ENCODE data around the gene GMEB2. TPM values are rescaled to one million over a fixed set of nuclear protein-coding genes. Genes with fewer than 3 reads are reported as not detected.

The GMEB2 gene
- total RNA-seq, 1 experiment from 2014 or later: 18.8 TPM

GRCh38 chr20:63648895-63649589, 22.1 kb upstream of the GMEB2 start:
- TF ChIP-seq, protein P1, sequence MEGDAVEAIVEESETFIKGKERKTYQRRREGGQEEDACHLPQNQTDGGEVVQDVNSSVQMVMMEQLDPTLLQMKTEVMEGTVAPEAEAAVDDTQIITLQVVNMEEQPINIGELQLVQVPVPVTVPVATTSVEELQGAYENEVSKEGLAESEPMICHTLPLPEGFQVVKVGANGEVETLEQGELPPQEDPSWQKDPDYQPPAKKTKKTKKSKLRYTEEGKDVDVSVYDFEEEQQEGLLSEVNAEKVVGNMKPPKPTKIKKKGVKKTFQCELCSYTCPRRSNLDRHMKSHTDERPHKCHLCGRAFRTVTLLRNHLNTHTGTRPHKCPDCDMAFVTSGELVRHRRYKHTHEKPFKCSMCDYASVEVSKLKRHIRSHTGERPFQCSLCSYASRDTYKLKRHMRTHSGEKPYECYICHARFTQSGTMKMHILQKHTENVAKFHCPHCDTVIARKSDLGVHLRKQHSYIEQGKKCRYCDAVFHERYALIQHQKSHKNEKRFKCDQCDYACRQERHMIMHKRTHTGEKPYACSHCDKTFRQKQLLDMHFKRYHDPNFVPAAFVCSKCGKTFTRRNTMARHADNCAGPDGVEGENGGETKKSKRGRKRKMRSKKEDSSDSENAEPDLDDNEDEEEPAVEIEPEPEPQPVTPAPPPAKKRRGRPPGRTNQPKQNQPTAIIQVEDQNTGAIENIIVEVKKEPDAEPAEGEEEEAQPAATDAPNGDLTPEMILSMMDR (IDR thresholded peaks at IDR 0.05; ENCODE audit: unreplicated experiment): no peak
- Mint-ChIP-seq H3K4me3 (ENCODE audit: low read depth, unreplicated experiment) (no peak overlapping the region), H3K4me1 (ENCODE audit: low read depth, unreplicated experiment) (peaks cover 15% of the 10 kb centered on the region), H3K27ac (ENCODE audit: unreplicated experiment) (no peak overlapping the region), H3K36me3 (ENCODE audit: insufficient read depth, unreplicated experiment) (peaks cover 5% of the 10 kb centered on the region), H3K9me3 (ENCODE audit: low read depth, unreplicated experiment) (no peaks in the 10 kb centered on the region), H3K27me3 (ENCODE audit: unreplicated experiment) (peaks cover 60% of the 10 kb centered on the region)
- BruUV-seq (replicated peaks): no TSS peak
- CTCF ChIA-PET: interaction anchor here (0.6 kb wide), 1 partner anchor 239 kb away, joined by 3 read pairs; no protein-coding TSS in a partner anchor
- intact Hi-C loops (cut with micrococcal nuclease; ENCODE audit: unreplicated experiment): no loop called here
- DNase-seq: no peak

- Mint-ChIP-seq H3K36me3 (ENCODE audit: insufficient read depth, unreplicated experiment) (peaks cover 9% of the 10 kb centered on the region), H3K27ac (ENCODE audit: unreplicated experiment) (no peak overlapping the region), H3K4me1 (ENCODE audit: low read depth, unreplicated experiment) (peaks cover 12% of the 10 kb centered on the region), H3K4me3 (ENCODE audit: low read depth, unreplicated experiment) (no peak overlapping the region), H3K27me3 (ENCODE audit: unreplicated experiment) (peaks cover 51% of the 10 kb centered on the region), H3K9me3 (ENCODE audit: low read depth, unreplicated experiment) (no peaks in the 10 kb centered on the region)
- DNase-seq: no peak
- CTCF ChIA-PET: no interaction called here
- TF ChIP-seq, protein P1 (IDR thresholded peaks at IDR 0.05; ENCODE audit: unreplicated experiment): no peak
- BruUV-seq (replicated peaks): no TSS peak
- intact Hi-C loops (cut with micrococcal nuclease; ENCODE audit: unreplicated experiment): no loop called here
These were observed 21.3 kb upstream of the GMEB2 start for GRCh38 chr20:63648190-63648589.

DNA sequence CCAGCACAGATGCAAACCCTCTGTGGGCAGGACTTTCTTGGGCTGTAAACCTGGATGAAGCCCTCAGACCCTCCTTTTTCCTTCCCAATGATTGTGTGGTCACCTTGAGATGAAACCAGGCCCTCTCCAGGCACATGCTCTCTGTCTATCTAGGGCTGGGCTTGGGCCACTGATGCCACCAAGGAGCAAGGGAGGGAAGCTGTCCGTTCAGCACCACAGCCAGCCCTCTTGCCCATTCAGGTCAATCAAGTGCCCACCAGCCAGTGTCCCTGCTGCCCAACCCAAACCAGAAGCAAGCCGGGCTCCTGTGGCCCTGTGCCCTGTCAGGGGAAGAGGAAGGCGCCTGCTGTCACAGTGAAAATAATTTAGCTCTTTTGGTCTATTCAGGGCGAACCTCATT, 18.3 kb upstream of the GMEB2 start:
- Mint-ChIP-seq H3K4me3 (ENCODE audit: low read depth, unreplicated experiment) (no peak overlapping the region), H3K9me3 (ENCODE audit: low read depth, unreplicated experiment) (no peaks in the 10 kb centered on the region), H3K27ac (ENCODE audit: unreplicated experiment) (no peak overlapping the region), H3K4me1 (ENCODE audit: low read depth, unreplicated experiment) (peaks cover 8% of the 10 kb centered on the region), H3K36me3 (ENCODE audit: insufficient read depth, unreplicated experiment) (peaks cover 20% of the 10 kb centered on the region), H3K27me3 (ENCODE audit: unreplicated experiment) (peaks cover 21% of the 10 kb centered on the region)
- intact Hi-C loops (cut with micrococcal nuclease; ENCODE audit: unreplicated experiment): no loop called here
- CTCF ChIA-PET: no interaction called here
- TF ChIP-seq, protein P1 (IDR thresholded peaks at IDR 0.05; ENCODE audit: unreplicated experiment): no peak
- no peak for DNase-seq
- BruUV-seq (replicated peaks): no TSS peak

DNA sequence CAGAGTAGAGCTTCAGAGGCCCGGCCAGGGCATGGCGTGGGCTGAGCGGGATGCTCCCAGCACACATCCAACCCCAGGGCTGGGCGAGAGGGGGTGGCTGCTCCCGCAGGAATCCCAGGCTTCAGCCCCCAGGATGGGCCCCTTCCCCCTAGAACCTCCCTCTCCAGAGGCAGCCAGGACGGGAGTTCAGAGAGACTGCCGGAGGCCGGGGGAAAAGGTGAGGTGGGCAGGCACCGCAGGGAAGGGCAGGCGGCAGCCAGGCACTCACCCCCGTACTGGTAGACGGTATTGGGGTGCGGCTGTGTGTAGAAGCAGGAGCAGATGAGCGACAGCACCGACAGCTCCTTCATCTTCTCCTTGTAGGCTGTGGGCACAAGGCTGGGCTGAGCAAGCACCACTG, 17.0 kb upstream of the GMEB2 start:
- DNase-seq: no peak
- peak overlapping the region; percentile 73 for H3K4me3 Mint-ChIP-seq (ENCODE audit: low read depth, unreplicated experiment)
- peaks cover 11% of the 10 kb centered on the region for H3K27me3 Mint-ChIP-seq (ENCODE audit: unreplicated experiment)
- TF ChIP-seq, protein P1 (IDR thresholded peaks at IDR 0.05; ENCODE audit: unreplicated experiment): no peak
- no TSS peak for BruUV-seq (replicated peaks)
- H3K36me3 Mint-ChIP-seq (ENCODE audit: insufficient read depth, unreplicated experiment): peaks cover 24% of the 10 kb centered on the region
- CTCF ChIA-PET: no interaction called here
- H3K4me1 Mint-ChIP-seq (ENCODE audit: low read depth, unreplicated experiment): peaks cover 8% of the 10 kb centered on the region
- H3K9me3 Mint-ChIP-seq (ENCODE audit: low read depth, unreplicated experiment): no peaks in the 10 kb centered on the region
- H3K27ac Mint-ChIP-seq (ENCODE audit: unreplicated experiment): no peak overlapping the region
- intact Hi-C loops (cut with micrococcal nuclease; ENCODE audit: unreplicated experiment): no loop called here

Measured in Calu3 (cell line).